ENCODE data around the gene PCSK2.

The PCSK2 gene

GRCh38 chr20:17334932-17335331, 108.1 kb downstream of the PCSK2 start:
- no peak for DNase-seq (ENCODE audit: low read depth)

- no peak for DNase-seq (ENCODE audit: low read depth)
Measured at GRCh38 chr20:17339000-17339399, 112.2 kb downstream of the PCSK2 start.

GRCh38 chr20:17343091-17343490, 116.3 kb downstream of the PCSK2 start:
- no peak for DNase-seq (ENCODE audit: low read depth)

- no peak for DNase-seq (ENCODE audit: low read depth)
Measured at GRCh38 chr20:17343656-17344452, 117.0 kb downstream of the PCSK2 start.

GRCh38 chr20:17344790-17345189, 118.0 kb downstream of the PCSK2 start:
- no peak for DNase-seq (ENCODE audit: low read depth)

GRCh38 chr20:17345321-17345720, 118.5 kb downstream of the PCSK2 start:
- DNase-seq (ENCODE audit: low read depth): no peak

- no peak for DNase-seq (ENCODE audit: low read depth)
Measured at GRCh38 chr20:17350321-17350720, 123.5 kb downstream of the PCSK2 start.

GRCh38 chr20:17357238-17357637, 130.4 kb downstream of the PCSK2 start:
- DNase-seq (ENCODE audit: low read depth): no peak

- no peak for DNase-seq (ENCODE audit: low read depth)
Measured at GRCh38 chr20:17358854-17359253, 132.0 kb downstream of the PCSK2 start.

- no peak for DNase-seq (ENCODE audit: low read depth)
Measured at GRCh38 chr20:17364681-17365080, 137.8 kb downstream of the PCSK2 start.

- no peak for DNase-seq (ENCODE audit: low read depth)
Measured at GRCh38 chr20:17365831-17366230, 139.0 kb downstream of the PCSK2 start.

GRCh38 chr20:17369506-17369905, 142.7 kb downstream of the PCSK2 start:
- no peak for DNase-seq (ENCODE audit: low read depth)

- no peak for DNase-seq (ENCODE audit: low read depth)
Measured at GRCh38 chr20:17372806-17373440, 146.1 kb downstream of the PCSK2 start.

- no peak for DNase-seq (ENCODE audit: low read depth)
Measured at GRCh38 chr20:17374086-17374485, 147.2 kb downstream of the PCSK2 start.

GRCh38 chr20:17376031-17376430, 149.2 kb downstream of the PCSK2 start:
- DNase-seq (ENCODE audit: low read depth): no peak

- DNase-seq (ENCODE audit: low read depth): no peak
Measured at GRCh38 chr20:17377231-17377630, 150.4 kb downstream of the PCSK2 start.

- no peak for DNase-seq (ENCODE audit: low read depth)
Measured at GRCh38 chr20:17379651-17380050, 152.8 kb downstream of the PCSK2 start.

GRCh38 chr20:17380801-17381200, 154.0 kb downstream of the PCSK2 start:
- no peak for DNase-seq (ENCODE audit: low read depth)

- no peak for DNase-seq (ENCODE audit: low read depth)
Measured at GRCh38 chr20:17381724-17382123, 154.9 kb downstream of the PCSK2 start.

- no peak for DNase-seq (ENCODE audit: low read depth)
Measured at GRCh38 chr20:17385798-17386197, 159.0 kb downstream of the PCSK2 start.

- no peak for DNase-seq (ENCODE audit: low read depth)
Measured at GRCh38 chr20:17390655-17391054, 163.8 kb downstream of the PCSK2 start.

- DNase-seq (ENCODE audit: low read depth): no peak
Measured at GRCh38 chr20:17391127-17391771, 164.4 kb downstream of the PCSK2 start.

GRCh38 chr20:17394411-17394810, 167.6 kb downstream of the PCSK2 start:
- no peak for DNase-seq (ENCODE audit: low read depth)

Measured in T-helper 22 cell (primary cell).